IMR-90 (cell line): Measurements from ENCODE around the gene DELE1. TPM values are rescaled to one million over a fixed set of nuclear protein-coding genes. Genes with fewer than 3 reads are reported as not detected.

ENCODE experiments used
- ATAC-seq: fragments of 200-7000 bp; cut with Tn5 transposase; 2 replicates; pipeline ENCODE4 v1.9.1; 2020; ENCODE audit warnings: low read depth, mild to moderate bottlenecking, moderate library complexity
- BruUV-seq: library from RNA; stranded (reverse); fragments of 400-500 nt; replicated peaks from 2 replicates; lab custom pipeline; 2021; lab: Mats Ljungman, UMichigan
- CTCF ChIA-PET: fragments of 300-600 bp; formaldehyde crosslinking; extraction: SDS; loops from one replicate; lab custom pipeline; 2021; ENCODE audit warnings: antibody characterized with exemption; lab: Yijun Ruan, JAX
- POLR2A ChIA-PET: fragments of 300-600 bp; sonication (Branson Sonifier 250); formaldehyde crosslinking; loops from one replicate; lab custom pipeline; 2022; ENCODE audit warnings: antibody characterized with exemption; ENCODE audit not compliant: unreplicated experiment; lab: Charles Lee
- DNase-seq: peaks from one replicate; pipeline ENCODE4 v3.0.0; 2013
- H2AFZ ChIP-seq: replicated peaks from 2 replicates; pipeline ENCODE3; 2013; ENCODE audit warnings: low read length, mild to moderate bottlenecking; ENCODE audit not compliant: poor library complexity
- H2AK5ac ChIP-seq: 2 replicates; pipeline ENCODE4 v1.6.1; 2013; ENCODE audit warnings: low read depth, low read length, inconsistent platforms
- H2AK9ac ChIP-seq: replicated peaks from 2 replicates; pipeline ENCODE3; 2013; ENCODE audit warnings: mild to moderate bottlenecking, low read depth, low read length, moderate library complexity; ENCODE audit not compliant: poor library complexity
- H2BK120ac ChIP-seq: 2 replicates; pipeline ENCODE4 v1.6.1; 2013; ENCODE audit warnings: low read depth, low read length, inconsistent platforms
- H2BK15ac ChIP-seq: 3 replicates; pipeline ENCODE4 v1.6.1; 2013; ENCODE audit warnings: low read depth, low read length, inconsistent platforms
- H2BK20ac ChIP-seq: 2 replicates; pipeline ENCODE4 v1.6.1; 2013; ENCODE audit warnings: low read depth, mild to moderate bottlenecking, inconsistent platforms, low read length, moderate library complexity
- H2BK5ac ChIP-seq: 2 replicates; pipeline ENCODE4 v1.6.1; 2013; ENCODE audit warnings: mild to moderate bottlenecking, low read depth, low read length, inconsistent platforms; ENCODE audit not compliant: poor library complexity, severe bottlenecking
- H3K14ac ChIP-seq: replicated peaks from 2 replicates; pipeline ENCODE4 v1.6.1; 2013; ENCODE audit warnings: low read depth, low read length, inconsistent platforms
- H3K18ac ChIP-seq: 2 replicates; pipeline ENCODE4 v1.6.1; 2013; ENCODE audit warnings: low read depth, low read length, control low read depth
- H3K23ac ChIP-seq: 2 replicates; pipeline ENCODE4 v1.6.1; 2013; ENCODE audit warnings: low read depth, low read length, inconsistent platforms
- H3K27ac ChIP-seq: 2 replicates; pipeline ENCODE4 v1.5.1; 2013; ENCODE audit warnings: mild to moderate bottlenecking, control low read depth, low read length; ENCODE audit not compliant: insufficient read depth
- H3K27me3 ChIP-seq: 2 replicates; pipeline ENCODE4 v1.6.1; 2013; ENCODE audit warnings: low read length; ENCODE audit not compliant: control insufficient read depth, insufficient read depth
- H3K36me3 ChIP-seq: 2 replicates; pipeline ENCODE4 v1.6.1; 2013; ENCODE audit warnings: low read length, mixed read lengths; ENCODE audit not compliant: control insufficient read depth, insufficient read depth
- H3K4ac ChIP-seq: 2 replicates; pipeline ENCODE4 v1.6.1; 2013; ENCODE audit warnings: low read depth, low read length, inconsistent platforms
- H3K4me1 ChIP-seq: 2 replicates; pipeline ENCODE4 v1.6.1; 2013; ENCODE audit warnings: low read length, mixed read lengths; ENCODE audit not compliant: control insufficient read depth, insufficient read depth
- H3K4me2 ChIP-seq: 2 replicates; pipeline ENCODE4 v1.6.1; 2013; ENCODE audit warnings: low read depth, mild to moderate bottlenecking, control low read depth, low read length, moderate library complexity
- H3K4me3 ChIP-seq: 2 replicates; pipeline ENCODE4 v1.5.1; 2013; ENCODE audit warnings: low read depth, mild to moderate bottlenecking, control low read depth, low read length, moderate library complexity; ENCODE audit not compliant: insufficient read depth
- H3K56ac ChIP-seq: 2 replicates; pipeline ENCODE4 v1.6.1; 2013; ENCODE audit warnings: low read length, inconsistent platforms; ENCODE audit not compliant: insufficient read depth; ENCODE audit errors: extremely low read depth
- H3K79me1 ChIP-seq, 2 experiments: 2 replicates each; pipeline ENCODE4 v1.6.1; 2013; ENCODE audit warnings: low read length in 2 of 2, inconsistent platforms in 1 of 2, low read depth in 1 of 2
- H3K9ac ChIP-seq: 2 replicates; pipeline ENCODE4 v1.6.1; 2013; ENCODE audit warnings: low read depth, low read length, control low read depth
- H3K9me1 ChIP-seq: 2 replicates; pipeline ENCODE4 v1.6.1; 2013; ENCODE audit warnings: low read length, inconsistent platforms; ENCODE audit not compliant: insufficient read depth
- H3K9me3 ChIP-seq: 2 replicates; pipeline ENCODE4 v1.6.1; 2013; ENCODE audit warnings: low read length; ENCODE audit not compliant: control insufficient read depth, insufficient read depth
- H4K20me1 ChIP-seq: 2 replicates; pipeline ENCODE4 v1.6.1; 2013; ENCODE audit warnings: low read length, inconsistent platforms; ENCODE audit not compliant: insufficient read depth
- H4K5ac ChIP-seq: 2 replicates; pipeline ENCODE4 v1.6.1; 2013; ENCODE audit warnings: mild to moderate bottlenecking, low read depth, low read length, control low read depth
- H4K8ac ChIP-seq, 2 experiments: 2 replicates each; pipeline ENCODE4 v1.6.1; 2013; ENCODE audit warnings: low read depth in 2 of 2, low read length in 2 of 2, control low read depth in 1 of 2, inconsistent platforms in 1 of 2
- H4K91ac ChIP-seq: 2 replicates; pipeline ENCODE4 v1.6.1; 2013; ENCODE audit warnings: low read depth, low read length, inconsistent platforms; ENCODE audit not compliant: insufficient read depth
- BHLHE40 ChIP-seq: fragments of 150-350 bp; IDR thresholded peaks from 2 replicates; pipeline ENCODE4 v1.6.1; 2016; ENCODE audit warnings: mild to moderate bottlenecking, low read depth, low read length
- CTCF ChIP-seq: conservative IDR thresholded peaks from 2 replicates; pipeline ENCODE4 v1.5.1; 2012; ENCODE audit warnings: mild to moderate bottlenecking, low read depth, low read length, improper control_type of control experiment
- FOS ChIP-seq: fragments of 150-350 bp; IDR thresholded peaks from 2 replicates; pipeline ENCODE4 v1.6.1; 2016; ENCODE audit warnings: low read depth, low read length
- MAZ ChIP-seq: IDR thresholded peaks from 2 replicates; pipeline ENCODE4 v1.6.1; 2012; ENCODE audit warnings: low read depth, mild to moderate bottlenecking, low read length, improper control_type of control experiment, moderate library complexity, borderline replicate concordance
- MXI1 ChIP-seq: IDR thresholded peaks from 2 replicates; pipeline ENCODE4 v1.6.1; 2012; ENCODE audit warnings: low read depth, mild to moderate bottlenecking, low read length, moderate library complexity, borderline replicate concordance
- NFE2L2 ChIP-seq: fragments of 150-350 bp; IDR thresholded peaks from 2 replicates; pipeline ENCODE4 v1.6.1; 2016; ENCODE audit warnings: low read depth, mild to moderate bottlenecking, low read length
- POLR2A ChIP-seq: IDR thresholded peaks from 2 replicates; pipeline ENCODE4 v1.6.1; 2012; ENCODE audit warnings: mild to moderate bottlenecking, low read depth, low read length
- RCOR1 ChIP-seq: IDR thresholded peaks from 2 replicates; pipeline ENCODE4 v1.6.1; 2012; ENCODE audit warnings: mild to moderate bottlenecking, low read length, improper control_type of control experiment; ENCODE audit not compliant: insufficient replicate concordance
- RFX5 ChIP-seq: IDR thresholded peaks from 2 replicates; pipeline ENCODE4 v1.8.0; 2012; ENCODE audit warnings: low read depth, mild to moderate bottlenecking, low read length, moderate library complexity
- SMC3 ChIP-seq: fragments of 150-350 bp; IDR thresholded peaks from 2 replicates; pipeline ENCODE4 v1.6.1; 2016; ENCODE audit warnings: low read depth, mild to moderate bottlenecking, antibody characterized with exemption, low read length, moderate library complexity
- WGBS, 2 experiments: methylation state at CpG; one replicate each; pipeline versions ENCODE4 v1.1.5 to v1.1.7; 2013; ENCODE audit warnings: missing lambda C conversion rate in 2 of 2; ENCODE audit not compliant: insufficient read length in 1 of 2; ENCODE audit errors: extremely low coverage in 2 of 2; 5-methylcytosine and 5-hydroxymethylcytosine counted together
- dilution Hi-C: fragments of 300-500 bp; cut with HindIII; formaldehyde crosslinking; loops from one replicate; pipeline ENCODE4 v1.14.3; 2018; ENCODE audit warnings: low sequenced_read_pairs; ENCODE audit not compliant: unreplicated experiment
- in situ Hi-C: fragments of 300-500 bp; cut with MboI; formaldehyde crosslinking; loops from 3 replicates; pipeline ENCODE4 v1.14.3; 2019; ENCODE audit warnings: low sequenced_read_pairs, inconsistent platforms, mixed read lengths
- intact Hi-C: fragments of 100-400 bp; cut with micrococcal nuclease; formaldehyde crosslinking; loops from 2 replicates; pipeline ENCODE4 v1.10.0; 2022
- polyA plus RNA-seq, 3 experiments: library from polyadenylated mRNA; depleted of rRNA; stranded (reverse); fragments of >200 nt; gene quantifications; 2 replicates each; pipeline ENCODE4 v1.2.3, GENCODE V29; 2012; ENCODE audit warnings: low replicate concordance in 1 of 3
- total RNA-seq: library from RNA; depleted of rRNA; stranded (reverse); fragments of >200 nt; gene quantifications from 2 replicates; pipeline ENCODE4 v1.2.3, GENCODE V29; 2012
- TF ChIP-seq, protein P1 (sequence below): fragments of 150-350 bp; IDR thresholded peaks from 2 replicates; pipeline ENCODE4 v1.6.1; 2017; ENCODE audit warnings: mild to moderate bottlenecking, antibody characterized with exemption, low read length, low read depth

DELE1 gene
- total and polyA plus RNA-seq, 2 of the 4 experiments (the other 2 are of a cell fraction): 28.0 to 66.1 TPM

DNA sequence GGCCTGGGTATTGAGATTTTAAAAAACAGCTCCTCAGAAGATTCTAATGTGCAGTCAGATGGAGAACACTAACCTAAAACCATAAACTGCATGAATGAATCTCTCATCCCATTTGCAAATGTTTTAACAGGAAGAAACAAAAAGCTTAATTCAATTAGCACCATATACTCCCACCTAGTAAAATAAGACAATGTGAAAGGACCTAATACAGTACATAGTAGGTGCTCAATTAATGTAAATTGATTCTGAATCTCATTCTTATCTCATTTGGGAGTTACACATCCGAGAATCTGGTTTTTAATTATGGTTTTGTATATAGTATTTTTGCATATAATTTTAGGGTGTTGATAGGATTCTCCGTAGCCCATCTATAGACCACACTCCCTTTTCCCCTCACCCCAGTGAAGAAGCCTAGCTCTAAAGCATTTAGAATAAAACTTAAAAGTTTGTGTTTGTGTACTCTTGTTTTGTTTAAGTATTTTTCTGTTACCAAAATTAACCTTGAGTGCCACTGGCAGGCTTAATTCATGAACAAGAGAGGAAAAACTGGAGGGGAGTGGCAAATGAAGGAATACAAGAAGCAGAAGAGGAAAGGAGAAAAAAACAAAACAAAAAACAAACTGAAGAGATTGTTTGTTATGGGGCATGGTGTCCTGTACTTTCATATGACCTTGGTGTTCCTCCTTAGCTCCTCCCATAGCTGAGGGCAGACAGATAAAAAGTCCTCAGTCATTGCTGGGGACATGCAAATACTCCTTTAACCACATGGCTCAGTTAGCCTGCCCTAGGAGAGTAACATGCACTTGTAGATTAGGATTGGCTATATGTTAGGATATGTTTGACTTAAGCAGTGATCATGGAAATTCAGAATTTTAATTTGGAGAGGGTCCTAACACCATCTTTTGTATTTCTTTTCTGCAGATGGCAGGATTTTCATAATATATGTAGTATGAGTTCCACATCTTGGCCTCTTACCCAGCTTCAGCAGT lies 46.4 kb downstream of the DELE1 start (continued):
- TF ChIP-seq SMC3 (no peak), NFE2L2 (no peak), MXI1 (no peak)

GRCh38 chr5:141973871-141974595 lies 50.4 kb downstream of the DELE1 start:
- no TSS peak for BruUV-seq
- H2BK120ac ChIP-seq: no peak overlapping the region
- dilution Hi-C loops: no loop called here
- H3K4me2 ChIP-seq: peak overlapping the region; percentile 83
- 0 out of 2 replicates have a peak overlapping the region, but pooled peaks have one; percentile 2 for H3K23ac ChIP-seq
- no peaks in the 10 kb centered on the region for H3K9me3 ChIP-seq
- H3K9me1 ChIP-seq: peaks cover 3% of the 10 kb centered on the region
- H2AK9ac ChIP-seq: no peak overlapping the region
- ChIA-PET POLR2A (no interaction called here), CTCF (no interaction called here)
- H2AFZ ChIP-seq: no peak overlapping the region
- H3K14ac ChIP-seq: no peak overlapping the region
- H4K91ac ChIP-seq: no peak overlapping the region
- peak overlapping the region; percentile 89; the same call in 1 of the 2 replicates for H3K18ac ChIP-seq
- H3K56ac ChIP-seq: no peak overlapping the region
- H2BK15ac ChIP-seq: no peak overlapping the region
- intact Hi-C loops: no loop called here
- H4K20me1 ChIP-seq: peaks cover 15% of the 10 kb centered on the region; the same call in 1 of the 2 replicates
- H3K27me3 ChIP-seq: no peaks in the 10 kb centered on the region
- H3K79me1 ChIP-seq: peaks cover 37 to 82% of the 10 kb centered on the region in 2 experiments
- no peak overlapping the region for H2BK20ac ChIP-seq
- in situ Hi-C loops: no loop called here
- no peak overlapping the region for H2AK5ac ChIP-seq
- H4K5ac ChIP-seq: no peak overlapping the region
- H3K9ac ChIP-seq: no peak overlapping the region
- H3K36me3 ChIP-seq: peaks cover 18% of the 10 kb centered on the region
- DNase-seq (peak; percentile 92), ATAC-seq (peak; percentile 48)
- H2BK5ac ChIP-seq: peak overlapping the region; percentile 68
- no peak overlapping the region for H3K27ac ChIP-seq
- H4K8ac ChIP-seq: no peak overlapping the region
- H3K4ac ChIP-seq: no peak overlapping the region
- H3K4me3 ChIP-seq: no peak overlapping the region
- H3K4me1 ChIP-seq: peaks cover 11% of the 10 kb centered on the region
- WGBS, 2 experiments: no CpG with 5 or more reads among the region's 1 CpG
- TF ChIP-seq FOS: peak; percentile 49; the same call in 1 of the 2 replicates
- no peak for TF ChIP-seq RCOR1
- TF ChIP-seq NFE2L2: no peak
- TF ChIP-seq, protein P1, sequence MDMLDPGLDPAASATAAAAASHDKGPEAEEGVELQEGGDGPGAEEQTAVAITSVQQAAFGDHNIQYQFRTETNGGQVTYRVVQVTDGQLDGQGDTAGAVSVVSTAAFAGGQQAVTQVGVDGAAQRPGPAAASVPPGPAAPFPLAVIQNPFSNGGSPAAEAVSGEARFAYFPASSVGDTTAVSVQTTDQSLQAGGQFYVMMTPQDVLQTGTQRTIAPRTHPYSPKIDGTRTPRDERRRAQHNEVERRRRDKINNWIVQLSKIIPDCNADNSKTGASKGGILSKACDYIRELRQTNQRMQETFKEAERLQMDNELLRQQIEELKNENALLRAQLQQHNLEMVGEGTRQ: no peak
- no peak for TF ChIP-seq BHLHE40
- no peak for TF ChIP-seq CTCF
- no peak for TF ChIP-seq MXI1
- no peak for TF ChIP-seq POLR2A
- TF ChIP-seq RFX5: 0 out of 2 replicates have a peak, but pooled peaks have one; percentile 40
- TF ChIP-seq MAZ: no peak
- no peak for TF ChIP-seq SMC3
